ENCODE results near the gene SORCS1.

The SORCS1 gene

GRCh38 chr10:107163881-107164861, at the start of gene SORCS1:
TSS of gene SORCS1 (minus strand) at chr10:107164706.
- in situ Hi-C loops (cut with MboI; ENCODE audit: low pct_unique_long_range_greater_than_20kb, low sequenced_read_pairs), result no loop called here
- DNase-seq, result no peak

- in situ Hi-C loops (cut with MboI; ENCODE audit: low pct_unique_long_range_greater_than_20kb, low sequenced_read_pairs), result no loop called here
Measured at GRCh38 chr10:107214261-107214660, 49.8 kb upstream of the SORCS1 start.

GRCh38 chr10:107213861-107214260, 49.4 kb upstream of the SORCS1 start:
- DNase-seq, result no peak
- in situ Hi-C loops (cut with MboI; ENCODE audit: low pct_unique_long_range_greater_than_20kb, low sequenced_read_pairs), result no loop called here

More at GRCh38 chr10:107214261-107214660, 49.8 kb upstream of the SORCS1 start:
- no peak for DNase-seq

- no peak for DNase-seq
- in situ Hi-C loops (cut with MboI; ENCODE audit: low pct_unique_long_range_greater_than_20kb, low sequenced_read_pairs), result no loop called here
Measured at GRCh38 chr10:107206833-107207232, 42.3 kb upstream of the SORCS1 start.

GRCh38 chr10:107169516-107169915, 5.0 kb upstream of the SORCS1 start:
- in situ Hi-C loops (cut with MboI; ENCODE audit: low pct_unique_long_range_greater_than_20kb, low sequenced_read_pairs), result no loop called here
- DNase-seq, result no peak

- DNase-seq, result no peak
- in situ Hi-C loops (cut with MboI; ENCODE audit: low pct_unique_long_range_greater_than_20kb, low sequenced_read_pairs), result no loop called here
Measured at GRCh38 chr10:107168738-107169137, 4.2 kb upstream of the SORCS1 start.

- no peak for DNase-seq
- in situ Hi-C loops (cut with MboI; ENCODE audit: low pct_unique_long_range_greater_than_20kb, low sequenced_read_pairs), result no loop called here
Measured at GRCh38 chr10:107166403-107166802, 1.9 kb upstream of the SORCS1 start.

GRCh38 chr10:107164992-107165391, 486 bp upstream of the SORCS1 start:
- no peak for DNase-seq
- in situ Hi-C loops (cut with MboI; ENCODE audit: low pct_unique_long_range_greater_than_20kb, low sequenced_read_pairs), result no loop called here

GRCh38 chr10:107163076-107163855, 1.2 kb downstream of the SORCS1 start:
- DNase-seq, result no peak
- in situ Hi-C loops (cut with MboI; ENCODE audit: low pct_unique_long_range_greater_than_20kb, low sequenced_read_pairs), result no loop called here

- no peak for DNase-seq
- in situ Hi-C loops (cut with MboI; ENCODE audit: low pct_unique_long_range_greater_than_20kb, low sequenced_read_pairs), result no loop called here
Measured at GRCh38 chr10:107160866-107161265, 3.6 kb downstream of the SORCS1 start.

- DNase-seq, result no peak
- in situ Hi-C loops (cut with MboI; ENCODE audit: low pct_unique_long_range_greater_than_20kb, low sequenced_read_pairs), result no loop called here
Measured at GRCh38 chr10:107159871-107160270, 4.6 kb downstream of the SORCS1 start.

- DNase-seq, result no peak
- in situ Hi-C loops (cut with MboI; ENCODE audit: low pct_unique_long_range_greater_than_20kb, low sequenced_read_pairs), result no loop called here
Measured at GRCh38 chr10:107157071-107157470, 7.4 kb downstream of the SORCS1 start.

GRCh38 chr10:107152087-107152486, 12.4 kb downstream of the SORCS1 start:
- in situ Hi-C loops (cut with MboI; ENCODE audit: low pct_unique_long_range_greater_than_20kb, low sequenced_read_pairs), result no loop called here

GRCh38 chr10:107148906-107149305, 15.6 kb downstream of the SORCS1 start:
- in situ Hi-C loops (cut with MboI; ENCODE audit: low pct_unique_long_range_greater_than_20kb, low sequenced_read_pairs), result no loop called here
- DNase-seq, result no peak

More at GRCh38 chr10:107152087-107152486, 12.4 kb downstream of the SORCS1 start:
- no peak for DNase-seq

GRCh38 chr10:107144490-107144889, 20.0 kb downstream of the SORCS1 start:
- in situ Hi-C loops (cut with MboI; ENCODE audit: low pct_unique_long_range_greater_than_20kb, low sequenced_read_pairs), result no loop called here

GRCh38 chr10:107141524-107142061, 22.9 kb downstream of the SORCS1 start:
- in situ Hi-C loops (cut with MboI; ENCODE audit: low pct_unique_long_range_greater_than_20kb, low sequenced_read_pairs), result no loop called here
- no peak for DNase-seq

More at GRCh38 chr10:107144490-107144889, 20.0 kb downstream of the SORCS1 start:
- no peak for DNase-seq

- in situ Hi-C loops (cut with MboI; ENCODE audit: low pct_unique_long_range_greater_than_20kb, low sequenced_read_pairs), result no loop called here
- no peak for DNase-seq
Measured at GRCh38 chr10:107139237-107139636, 25.3 kb downstream of the SORCS1 start.

GRCh38 chr10:107133656-107134055, 30.9 kb downstream of the SORCS1 start:
- DNase-seq, result no peak

GRCh38 chr10:107129000-107129399, 35.5 kb downstream of the SORCS1 start:
- in situ Hi-C loops (cut with MboI; ENCODE audit: low pct_unique_long_range_greater_than_20kb, low sequenced_read_pairs), result no loop called here

More at GRCh38 chr10:107133656-107134055, 30.9 kb downstream of the SORCS1 start:
- in situ Hi-C loops (cut with MboI; ENCODE audit: low pct_unique_long_range_greater_than_20kb, low sequenced_read_pairs), result no loop called here

More at GRCh38 chr10:107129000-107129399, 35.5 kb downstream of the SORCS1 start:
- no peak for DNase-seq

Measured in KBM-7 (cell line).